BE2C (cell line): Measurements from ENCODE around the gene TSC22D4.

Source experiments
- DNase-seq: peaks from one replicate; pipeline ENCODE4 v3.0.0-alpha.2; 2020
- H3K27me3 ChIP-seq: fragments of 250-450 bp; sonication (Bioruptor Pico); 2 replicates; pipeline ENCODE4 v1.5.1; 2020; ENCODE audit warnings: mild to moderate bottlenecking
- H3K36me3 ChIP-seq: fragments of 250-450 bp; sonication (Bioruptor Pico); 2 replicates; pipeline ENCODE4 v1.5.1; 2020; ENCODE audit warnings: mild to moderate bottlenecking
- H3K4me1 ChIP-seq: fragments of 250-450 bp; sonication (Bioruptor Pico); 2 replicates; pipeline ENCODE4 v1.5.1; 2020
- H3K4me3 ChIP-seq: 2 replicates; pipeline ENCODE4 v1.5.1; 2011; ENCODE audit warnings: low read depth, low read length
- H3K9me3 ChIP-seq: fragments of 250-450 bp; sonication (Bioruptor Pico); 2 replicates; pipeline ENCODE4 v1.5.1; 2020
- CTCF ChIP-seq: IDR thresholded peaks from 2 replicates; pipeline ENCODE4 v1.5.1; 2012; ENCODE audit warnings: mild to moderate bottlenecking, low read depth, low read length

Gene TSC22D4

DNA sequence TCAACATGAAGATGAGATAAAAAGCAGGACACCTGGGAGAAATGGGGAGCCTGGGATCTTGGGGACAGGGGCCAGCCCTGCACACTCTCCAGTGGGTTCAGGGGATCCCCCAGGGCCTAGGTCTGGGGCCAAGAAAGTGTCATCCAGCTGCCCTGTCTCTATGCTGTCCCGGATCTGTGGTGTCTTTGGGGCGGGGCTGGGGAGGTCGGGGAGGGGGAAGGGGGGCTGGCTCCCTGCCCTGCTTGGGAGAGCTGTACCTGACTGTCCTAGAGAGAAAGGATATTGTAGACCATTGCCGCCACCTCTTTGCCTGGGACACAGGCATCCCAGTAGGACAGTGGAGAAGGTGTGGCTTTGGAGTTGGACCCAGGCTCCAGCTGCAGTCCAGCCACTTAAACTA, 8.0 kb downstream of the TSC22D4 start:
- Histone ChIP-seq H3K9me3 (no peaks in the 10 kb centered on the region), H3K27me3 (no peaks in the 10 kb centered on the region), H3K4me3 (no peak overlapping the region), H3K4me1 (peaks cover 8% of the 10 kb centered on the region), H3K36me3 (peaks cover 11% of the 10 kb centered on the region)
- TF ChIP-seq CTCF, result no peak
- no peak for DNase-seq

- TF ChIP-seq CTCF, result peak; percentile 95
- DNase-seq, result peak; percentile 92
- Histone ChIP-seq H3K27me3 (no peaks in the 10 kb centered on the region), H3K9me3 (no peaks in the 10 kb centered on the region), H3K4me3 (no peak overlapping the region), H3K4me1 (peaks cover 8% of the 10 kb centered on the region), H3K36me3 (peaks cover 11% of the 10 kb centered on the region)
Observed at GRCh38 chr7:100469227-100470044, 9.6 kb downstream of the TSC22D4 start.

DNA sequence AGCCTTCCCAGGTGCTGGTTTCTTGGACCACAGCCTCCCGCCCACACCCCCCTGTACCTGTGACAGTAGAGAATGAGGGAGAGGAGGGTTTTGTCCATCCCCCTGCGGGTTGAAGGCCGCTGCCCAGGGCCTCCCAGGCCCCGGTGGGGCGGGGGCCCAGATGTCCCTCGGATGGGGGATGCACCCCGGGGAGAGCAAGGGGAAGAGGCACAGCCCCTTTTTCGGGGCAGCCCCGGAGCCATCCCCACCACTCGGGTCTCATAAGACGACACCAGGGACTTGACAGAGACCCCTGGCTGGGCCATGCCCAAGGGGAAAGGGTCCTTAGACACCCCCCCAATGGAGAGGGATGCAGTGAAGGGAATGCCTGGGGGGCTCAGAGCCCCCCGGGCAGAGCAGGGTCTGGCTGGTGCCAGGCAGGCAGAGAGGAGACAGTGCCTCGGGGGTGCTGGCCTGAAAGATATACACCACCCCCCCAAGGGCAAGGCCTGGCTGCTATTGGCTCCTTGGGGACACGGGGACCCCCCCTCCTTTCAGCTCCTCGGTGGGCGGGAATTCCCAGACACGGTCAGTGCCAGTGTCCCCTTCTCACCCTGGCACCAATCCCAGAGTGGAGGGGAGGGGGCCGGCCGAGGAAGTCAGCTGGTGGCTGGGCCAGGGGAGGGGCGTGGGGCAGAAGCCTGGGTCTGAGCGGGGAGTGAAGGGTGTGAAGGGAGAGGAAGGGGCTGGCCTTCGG, 11.2 kb downstream of the TSC22D4 start:
- no peak for TF ChIP-seq CTCF
- H3K9me3 ChIP-seq, result no peaks in the 10 kb centered on the region
- DNase-seq, result no peak
- peaks cover 6% of the 10 kb centered on the region; the same call in 1 of the 2 replicates for H3K36me3 ChIP-seq
- no peaks in the 10 kb centered on the region for H3K27me3 ChIP-seq
- peaks cover 4% of the 10 kb centered on the region for H3K4me1 ChIP-seq
- no peak overlapping the region for H3K4me3 ChIP-seq

DNA sequence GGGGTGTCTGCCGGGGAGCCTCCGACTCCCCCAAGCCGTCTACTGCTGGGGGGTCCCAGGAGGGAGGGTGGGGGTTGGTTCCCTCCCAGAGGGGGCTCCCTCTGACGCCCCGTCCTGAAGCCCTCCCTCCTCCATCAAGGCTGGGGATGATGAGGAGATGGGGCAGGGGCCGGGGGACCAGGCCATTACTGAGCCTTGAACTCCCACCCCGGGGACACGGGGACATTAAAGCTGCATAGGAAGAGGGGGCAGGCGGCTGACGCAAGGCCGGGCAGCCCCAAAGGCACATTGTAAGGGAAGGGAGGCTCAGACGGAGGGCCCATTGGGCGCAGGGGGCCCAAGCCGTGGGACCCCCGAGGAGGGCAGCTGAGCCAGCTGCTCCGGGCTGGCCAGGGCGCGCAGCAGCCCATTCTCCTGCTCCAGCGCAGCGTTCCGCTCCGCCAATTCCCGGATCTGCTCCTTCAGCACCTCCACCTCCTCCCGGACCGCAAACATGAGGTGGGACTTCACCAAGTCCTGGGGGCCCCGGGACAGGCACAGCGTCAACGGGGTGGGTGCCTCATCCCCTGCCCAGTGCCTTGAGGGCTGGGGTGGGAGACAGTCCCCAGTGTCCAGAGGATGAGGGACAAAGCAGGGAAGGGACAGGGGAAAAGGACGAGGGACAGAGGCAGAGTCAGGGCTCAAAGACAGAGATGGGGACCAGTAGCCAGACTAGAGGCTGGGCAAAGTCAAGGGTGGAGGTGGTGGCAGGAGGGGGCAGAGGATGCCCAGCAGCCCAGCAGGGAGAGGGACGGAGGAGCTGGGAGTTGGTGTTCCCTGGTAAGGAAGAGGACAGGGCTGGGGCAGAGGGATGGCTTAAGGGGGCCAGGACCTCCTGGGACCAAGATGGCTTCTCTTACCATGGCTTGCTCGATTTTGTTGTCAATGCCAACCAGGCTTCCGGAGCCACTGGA, 12.1 kb downstream of the TSC22D4 start:
- Histone ChIP-seq H3K9me3 (no peaks in the 10 kb centered on the region), H3K36me3 (peaks cover 6% of the 10 kb centered on the region; the same call in 1 of the 2 replicates), H3K4me3 (no peak overlapping the region), H3K27me3 (no peaks in the 10 kb centered on the region), H3K4me1 (peaks cover 3% of the 10 kb centered on the region)
- no peak for TF ChIP-seq CTCF
- no peak for DNase-seq

GRCh38 chr7:100465702-100466311, 13.2 kb downstream of the TSC22D4 start:
- TF ChIP-seq CTCF, result peak; percentile 78
- no peaks in the 10 kb centered on the region for H3K9me3 ChIP-seq
- no peak overlapping the region for H3K4me3 ChIP-seq
- H3K36me3 ChIP-seq, result no peaks in the 10 kb centered on the region; the same call in 1 of the 2 replicates
- peaks cover 3% of the 10 kb centered on the region for H3K4me1 ChIP-seq
- peak; percentile 79 for DNase-seq
- H3K27me3 ChIP-seq, result no peaks in the 10 kb centered on the region
